Esophagus squamous epithelium (tissue), 4 donors: ENCODE results near the gene ITGAL.

ENCODE experiments used
- CTCF ChIP-seq, 6 experiments: fragments of 450-650 bp in 4 of 6; fragments of 200-600 bp in 2 of 6; sonication (generic) in 2 of 6; IDR thresholded peaks; one replicate each; pipeline ENCODE4 v1.5.1; 2016 to 2019; ENCODE audit warnings: antibody characterized with exemption in 6 of 6, mild to moderate bottlenecking in 4 of 6, moderate library complexity in 4 of 6
- POLR2A ChIP-seq, 4 donors: fragments of 450-650 bp; IDR thresholded peaks; one replicate each; pipeline ENCODE4 v1.6.1; 2017; ENCODE audit warnings: antibody characterized with exemption in 4 of 4, mild to moderate bottlenecking in 4 of 4, moderate library complexity in 3 of 4

GRCh38 chr16:30528799-30529457 is 56.4 kb downstream of the ITGAL start:
- TF ChIP-seq CTCF (IDR thresholded peaks at IDR 0.05) (no peak), POLR2A (IDR thresholded peaks at IDR 0.05) (no peak)
